Breast epithelium (tissue), 4 donors: ENCODE measurements around the gene MTHFR. TPM values are rescaled to one million over a fixed set of nuclear protein-coding genes. Genes with fewer than 3 reads are reported as not detected.

Experiments
- DNase-seq, 2 donors: peaks; one replicate each; pipeline ENCODE4 v3.0.0-alpha.2; 2019; ENCODE audit warnings: low spot score in 2 of 2
- H3K27ac ChIP-seq, 2 donors: fragments of 200-600 bp; sonication (generic) in 1 of 2; one replicate each; pipeline ENCODE4 v1.5.1; 2016 to 2019; ENCODE audit warnings: mild to moderate bottlenecking in 1 of 2
- H3K27me3 ChIP-seq, 2 donors: fragments of 200-600 bp; sonication (generic) in 1 of 2; one replicate each; pipeline versions ENCODE4 v1.5.1 to v1.6.0; 2017 to 2019; ENCODE audit warnings: control low read depth in 1 of 2, mild to moderate bottlenecking in 1 of 2
- H3K36me3 ChIP-seq: fragments of 200-600 bp; one replicate; pipeline ENCODE4 v1.5.1; 2019
- H3K4me1 ChIP-seq, 2 donors: fragments of 200-600 bp; sonication (generic); one replicate each; pipeline ENCODE4 v1.5.1; 2016 to 2019; ENCODE audit warnings: control low read depth in 1 of 2
- H3K4me3 ChIP-seq, 3 donors: fragments of 200-600 bp; sonication (generic); 1 replicate in 2 of 3; 2 replicates in 1 of 3; pipeline ENCODE4 v1.5.1; 2016 to 2019; ENCODE audit warnings: mild to moderate bottlenecking in 3 of 3, moderate library complexity in 2 of 3
- H3K9me3 ChIP-seq, 2 donors: fragments of 200-600 bp; sonication (generic) in 1 of 2; one replicate each; pipeline ENCODE4 v1.5.1; 2016 to 2019; ENCODE audit warnings: control low read depth in 1 of 2
- POLR2A ChIP-seq: fragments of 450-650 bp; IDR thresholded peaks from one replicate; pipeline ENCODE4 v1.6.1; 2016; ENCODE audit warnings: antibody characterized with exemption, mild to moderate bottlenecking, moderate library complexity
- POLR2AphosphoS5 ChIP-seq, 3 donors: sonication (generic); formaldehyde crosslinking; IDR thresholded peaks; one replicate each; pipeline ENCODE4 v1.6.1; 2017; ENCODE audit warnings: antibody characterized with exemption in 3 of 3
- intact Hi-C: fragments of 100-400 bp; cut with DNase I; formaldehyde crosslinking; loops from one replicate; pipeline ENCODE4 v1.15.1; 2023; ENCODE audit warnings: low total_unique reads
- total RNA-seq, 3 donors: library from RNA; depleted of rRNA; stranded (reverse); fragments of >200 nt; gene quantifications; one replicate each; pipeline ENCODE4 v1.1.0, GENCODE V29; 2016
- TF ChIP-seq, protein P1 (sequence below), 3 donors: fragments of 450-650 bp; IDR thresholded peaks; one replicate each; pipeline ENCODE4 v1.5.1; 2016 to 2017; ENCODE audit warnings: antibody characterized with exemption in 3 of 3, mild to moderate bottlenecking in 3 of 3, moderate library complexity in 3 of 3

Gene MTHFR
- total RNA-seq, 3 donors from 2014 or later = 24.6 to 42.0 (median 30.0) TPM

DNA sequence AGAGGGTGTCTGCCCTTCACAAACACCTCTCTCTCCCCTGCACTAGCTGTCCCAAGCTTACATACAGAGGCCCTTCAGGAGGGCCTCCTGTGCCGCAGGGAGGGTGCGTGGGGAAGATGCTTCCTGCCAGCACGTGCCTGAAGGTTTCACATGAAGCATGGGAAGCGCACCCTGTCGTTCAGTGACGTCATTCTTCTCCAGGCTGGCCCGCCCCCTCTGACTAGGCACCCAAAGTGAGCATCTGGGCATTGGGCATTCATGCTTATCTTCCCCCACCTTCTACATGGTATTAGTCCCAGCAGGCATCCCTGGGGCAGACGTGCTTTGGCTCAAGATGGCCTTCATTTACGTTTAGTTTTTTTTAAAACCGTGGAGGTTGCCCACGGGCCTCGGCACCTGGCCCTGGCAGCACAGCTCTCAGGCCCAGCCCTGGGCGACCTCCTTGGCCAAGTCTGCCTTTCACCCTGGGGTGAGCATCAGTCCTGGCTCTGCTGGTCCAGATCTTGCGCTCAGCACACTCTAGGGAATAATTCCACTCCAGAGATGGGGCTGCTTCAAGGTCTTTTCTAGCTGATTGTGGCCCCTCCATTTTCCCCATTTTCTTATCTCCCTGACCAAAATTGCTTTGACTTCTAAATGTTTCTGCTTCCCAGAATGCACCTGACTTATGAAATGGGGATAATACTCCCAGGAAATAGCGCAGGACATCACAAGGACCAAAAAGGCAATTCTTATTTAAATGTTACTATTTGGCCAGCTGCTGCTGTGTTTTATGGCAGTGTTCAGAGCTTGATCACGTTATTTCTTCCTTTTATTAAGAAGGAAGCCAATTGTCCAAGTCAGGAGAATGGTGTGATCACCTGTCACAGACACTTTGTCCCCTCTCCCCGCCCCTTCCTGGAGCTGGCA, 35.7 kb upstream of the MTHFR start:
- intact Hi-C loops = no loop called here
- DNase-seq = no peak
- no peaks in the 10 kb centered on the region for H3K27me3 ChIP-seq
- no peak overlapping the region for H3K27ac ChIP-seq
- no peaks in the 10 kb centered on the region for H3K9me3 ChIP-seq
- TF ChIP-seq, protein P1, sequence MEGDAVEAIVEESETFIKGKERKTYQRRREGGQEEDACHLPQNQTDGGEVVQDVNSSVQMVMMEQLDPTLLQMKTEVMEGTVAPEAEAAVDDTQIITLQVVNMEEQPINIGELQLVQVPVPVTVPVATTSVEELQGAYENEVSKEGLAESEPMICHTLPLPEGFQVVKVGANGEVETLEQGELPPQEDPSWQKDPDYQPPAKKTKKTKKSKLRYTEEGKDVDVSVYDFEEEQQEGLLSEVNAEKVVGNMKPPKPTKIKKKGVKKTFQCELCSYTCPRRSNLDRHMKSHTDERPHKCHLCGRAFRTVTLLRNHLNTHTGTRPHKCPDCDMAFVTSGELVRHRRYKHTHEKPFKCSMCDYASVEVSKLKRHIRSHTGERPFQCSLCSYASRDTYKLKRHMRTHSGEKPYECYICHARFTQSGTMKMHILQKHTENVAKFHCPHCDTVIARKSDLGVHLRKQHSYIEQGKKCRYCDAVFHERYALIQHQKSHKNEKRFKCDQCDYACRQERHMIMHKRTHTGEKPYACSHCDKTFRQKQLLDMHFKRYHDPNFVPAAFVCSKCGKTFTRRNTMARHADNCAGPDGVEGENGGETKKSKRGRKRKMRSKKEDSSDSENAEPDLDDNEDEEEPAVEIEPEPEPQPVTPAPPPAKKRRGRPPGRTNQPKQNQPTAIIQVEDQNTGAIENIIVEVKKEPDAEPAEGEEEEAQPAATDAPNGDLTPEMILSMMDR (IDR thresholded peaks at IDR 0.05) = no peak
- TF ChIP-seq POLR2A = no peak
- no peak for TF ChIP-seq POLR2AphosphoS5 (IDR thresholded peaks at IDR 0.05)
- no peak overlapping the region for H3K4me3 ChIP-seq
- no peaks in the 10 kb centered on the region for H3K4me1 ChIP-seq
- peaks cover 9% of the 10 kb centered on the region for H3K36me3 ChIP-seq

DNA sequence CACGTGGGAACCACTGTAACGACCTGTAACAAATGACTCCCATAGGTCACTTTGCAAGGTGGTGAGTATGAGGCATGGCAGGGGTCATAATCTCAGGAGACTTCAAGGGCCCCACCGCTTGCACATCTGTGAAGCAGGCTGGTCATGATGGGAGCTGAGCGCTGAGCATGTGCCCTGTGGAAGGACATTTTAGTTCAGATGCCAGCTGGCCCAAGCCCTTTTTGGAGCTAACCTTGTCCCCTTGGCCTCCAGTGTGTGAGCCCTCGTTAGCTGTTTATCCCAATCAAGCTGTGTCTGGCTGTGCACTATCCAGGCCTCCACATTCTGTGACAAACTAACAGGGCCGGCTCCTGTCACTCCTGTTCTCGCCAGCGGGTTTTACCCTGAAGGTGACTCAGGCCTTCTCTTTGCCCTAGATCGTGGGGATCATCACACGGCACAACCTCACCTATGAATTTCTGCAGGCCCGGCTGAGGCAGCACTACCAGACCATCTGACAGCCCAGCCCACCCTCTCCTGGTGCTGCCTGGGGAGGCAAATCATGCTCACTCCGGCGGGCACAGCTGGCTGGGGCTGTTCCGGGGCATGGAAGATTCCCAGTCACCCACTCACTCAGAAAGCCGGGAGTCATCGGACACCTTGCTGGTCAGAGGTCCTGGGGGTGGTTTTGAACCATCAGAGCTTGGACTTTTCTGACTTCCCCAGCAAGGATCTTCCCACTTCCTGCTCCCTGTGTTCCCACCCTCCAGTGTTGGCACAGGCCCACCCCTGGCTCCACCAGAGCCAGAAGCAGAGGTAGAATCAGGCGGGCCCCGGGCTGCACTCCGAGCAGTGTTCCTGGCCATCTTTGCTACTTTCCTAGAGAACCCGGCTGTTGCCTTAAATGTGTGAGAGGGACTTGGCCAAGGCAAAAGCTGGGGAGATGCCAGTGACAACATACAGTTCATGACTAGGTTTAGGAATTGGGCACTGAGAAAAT, 34.3 kb upstream of the MTHFR start:
- DNase-seq = no peak
- TF ChIP-seq POLR2A (no peak), POLR2AphosphoS5 (IDR thresholded peaks at IDR 0.05) (no peak)
- TF ChIP-seq, protein P1 (IDR thresholded peaks at IDR 0.05) = no peak
- Histone ChIP-seq H3K36me3 (peaks cover 9% of the 10 kb centered on the region), H3K4me1 (no peaks in the 10 kb centered on the region), H3K27me3 (no peaks in the 10 kb centered on the region), H3K27ac (no peak overlapping the region), H3K4me3 (no peak overlapping the region), H3K9me3 (no peaks in the 10 kb centered on the region)
- intact Hi-C loops = no loop called here

DNA sequence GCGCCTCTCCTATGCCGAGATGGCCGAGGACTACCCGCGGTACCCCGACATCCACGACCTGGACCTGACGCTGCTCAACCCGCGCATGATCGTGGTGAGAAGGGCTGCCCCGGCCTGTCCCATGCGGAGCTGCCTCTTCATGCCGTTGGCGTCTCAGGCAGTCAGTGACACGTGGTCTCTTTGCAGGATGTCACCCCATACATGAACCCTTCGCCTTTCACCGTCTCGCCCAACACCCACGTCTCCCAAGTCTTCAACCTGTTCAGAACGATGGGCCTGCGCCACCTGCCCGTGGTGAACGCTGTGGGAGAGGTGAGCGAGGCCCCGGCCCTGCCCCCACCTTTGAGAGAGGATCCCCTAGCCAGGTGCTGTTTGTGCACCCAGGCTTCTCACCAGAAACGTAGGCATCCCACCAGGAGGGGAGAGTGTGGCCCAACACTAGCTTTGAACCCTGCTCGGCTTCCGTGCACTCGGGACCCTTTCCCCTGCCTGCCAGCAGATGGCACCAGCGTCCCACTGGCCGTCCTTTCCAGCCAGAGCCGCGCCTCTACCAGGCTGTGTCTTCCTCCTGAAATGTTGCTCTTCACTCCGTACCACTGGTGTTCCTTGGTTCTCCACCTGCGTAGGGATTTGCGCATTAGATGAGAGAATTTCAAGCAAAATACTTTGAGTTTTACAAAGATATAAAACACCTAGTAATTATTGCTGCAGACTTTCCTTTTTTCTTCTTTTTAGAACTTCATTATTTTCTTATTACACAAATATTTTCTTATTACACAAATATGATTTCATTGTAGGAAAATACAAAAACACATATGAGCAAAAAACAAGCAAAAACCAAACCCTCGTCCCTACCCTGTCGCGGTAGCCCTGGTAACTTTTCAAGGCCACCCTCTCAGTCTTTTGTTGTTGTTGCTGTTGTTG, 32.8 kb upstream of the MTHFR start:
- H3K36me3 ChIP-seq = peaks cover 9% of the 10 kb centered on the region
- TF ChIP-seq POLR2A (no peak), POLR2AphosphoS5 (IDR thresholded peaks at IDR 0.05) (peak in 2 of 3 donors; percentile 34 to 54)
- TF ChIP-seq, protein P1 (IDR thresholded peaks at IDR 0.05) = peak; percentile 79 to 97 (median 90)
- peak; percentile 53 to 73 for DNase-seq
- H3K27ac ChIP-seq = no peak overlapping the region
- intact Hi-C loops = no loop called here
- H3K4me3 ChIP-seq = no peak overlapping the region
- H3K4me1 ChIP-seq = no peaks in the 10 kb centered on the region
- no peaks in the 10 kb centered on the region for H3K27me3 ChIP-seq
- no peaks in the 10 kb centered on the region for H3K9me3 ChIP-seq

DNA sequence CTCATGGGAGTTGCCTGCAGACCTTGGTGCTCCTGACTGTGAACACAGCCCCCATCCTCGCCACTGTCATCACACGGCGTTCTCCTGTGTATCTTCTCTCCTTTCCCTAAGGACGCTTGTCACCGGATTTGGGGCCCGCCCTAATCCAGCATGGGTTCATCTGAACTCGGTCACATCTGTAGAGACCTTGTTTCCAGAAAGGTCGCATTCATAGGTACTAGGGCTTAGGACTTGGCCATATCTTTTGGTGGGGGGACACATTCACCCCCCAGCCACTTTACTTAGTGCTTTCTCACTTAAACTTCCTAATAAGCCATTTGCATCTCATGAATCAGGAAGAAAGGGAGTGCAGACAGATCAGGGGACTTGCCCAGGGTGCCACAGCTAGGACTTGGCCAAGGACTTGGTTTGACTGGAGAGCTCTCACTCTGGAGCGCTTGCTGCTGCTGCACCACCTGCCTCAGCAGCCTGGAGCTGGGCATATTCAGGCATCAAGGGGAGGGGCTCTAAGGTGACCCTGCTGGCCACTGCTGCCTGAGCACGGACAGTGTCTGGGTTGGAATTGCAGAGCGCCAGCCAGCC, 32.1 kb upstream of the MTHFR start:
- H3K36me3 ChIP-seq = peaks cover 9% of the 10 kb centered on the region
- no peaks in the 10 kb centered on the region for H3K4me1 ChIP-seq
- no peak for TF ChIP-seq POLR2A
- no peak for TF ChIP-seq POLR2AphosphoS5 (IDR thresholded peaks at IDR 0.05)
- TF ChIP-seq, protein P1 (IDR thresholded peaks at IDR 0.05) = no peak
- no peaks in the 10 kb centered on the region for H3K9me3 ChIP-seq
- intact Hi-C loops = no loop called here
- no peaks in the 10 kb centered on the region for H3K27me3 ChIP-seq
- H3K27ac ChIP-seq = no peak overlapping the region
- DNase-seq = no peak
- no peak overlapping the region for H3K4me3 ChIP-seq
